HG02840 (cell line): ENCODE data around the gene RAB26.

Experiments
- ATAC-seq: cut with Tn5 transposase; IDR thresholded peaks from one replicate; pipeline ENCODE4 v1.9.1; 2021; ENCODE audit warnings: mild to moderate bottlenecking, moderate library complexity, moderate number of reproducible peaks; ENCODE audit not compliant: unreplicated experiment, low FRiP score

RAB26 gene

DNA sequence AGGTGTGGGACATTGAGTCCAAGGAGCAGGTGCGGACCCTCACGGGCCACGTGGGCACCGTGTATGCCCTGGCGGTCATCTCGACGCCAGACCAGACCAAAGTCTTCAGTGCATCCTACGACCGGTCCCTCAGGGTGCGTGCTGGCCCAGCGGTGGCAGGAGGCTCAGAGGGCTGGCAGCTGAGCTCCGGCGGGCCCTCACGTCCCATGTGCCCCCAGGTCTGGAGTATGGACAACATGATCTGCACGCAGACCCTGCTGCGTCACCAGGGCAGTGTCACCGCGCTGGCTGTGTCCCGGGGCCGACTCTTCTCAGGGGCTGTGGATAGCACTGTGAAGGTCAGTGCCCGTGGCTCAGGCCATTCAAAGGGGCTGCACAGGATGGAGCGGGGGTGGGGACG, 27.6 kb downstream of the RAB26 start:
- ATAC-seq: no peak

DNA sequence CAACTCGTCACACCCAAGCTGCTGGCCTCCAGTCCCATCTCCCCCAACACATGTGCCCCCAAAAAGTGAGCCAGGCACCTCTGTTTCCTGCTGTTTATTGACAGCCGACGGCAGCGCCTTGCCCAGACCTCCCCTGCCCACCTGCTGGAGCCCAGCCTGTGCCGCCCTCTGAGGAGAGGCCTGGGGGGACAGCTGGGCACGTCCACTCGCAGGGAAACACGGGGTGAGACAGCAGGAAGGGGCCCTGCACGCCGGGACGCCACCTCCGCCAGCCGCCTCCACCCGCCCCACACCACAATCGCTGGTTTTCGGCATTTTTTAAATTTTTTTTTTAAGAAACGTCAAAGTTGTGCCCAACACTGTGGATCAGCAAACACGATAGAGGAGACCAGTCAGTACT, 28.7 kb downstream of the RAB26 start:
- ATAC-seq: no peak

DNA sequence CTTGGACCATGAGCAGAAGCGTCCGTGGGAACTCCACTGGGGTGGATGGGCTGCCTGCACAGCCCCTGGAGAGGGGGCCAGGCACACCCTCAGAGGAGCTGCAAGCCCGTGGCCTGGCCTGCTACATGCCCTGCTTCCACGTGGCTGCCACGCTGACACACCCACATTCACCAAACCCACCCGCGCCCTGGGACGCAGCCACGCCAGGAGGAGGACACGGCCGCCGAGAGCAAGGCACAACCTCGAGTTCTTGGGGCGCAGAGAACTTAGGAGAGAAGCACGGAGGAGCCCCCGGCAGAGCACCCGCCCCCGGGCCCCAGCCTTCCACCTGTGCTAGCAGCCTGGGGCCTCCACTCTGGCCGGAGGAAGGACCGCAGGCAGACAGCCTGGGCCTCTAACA, 29.1 kb downstream of the RAB26 start:
- no peak for ATAC-seq

DNA sequence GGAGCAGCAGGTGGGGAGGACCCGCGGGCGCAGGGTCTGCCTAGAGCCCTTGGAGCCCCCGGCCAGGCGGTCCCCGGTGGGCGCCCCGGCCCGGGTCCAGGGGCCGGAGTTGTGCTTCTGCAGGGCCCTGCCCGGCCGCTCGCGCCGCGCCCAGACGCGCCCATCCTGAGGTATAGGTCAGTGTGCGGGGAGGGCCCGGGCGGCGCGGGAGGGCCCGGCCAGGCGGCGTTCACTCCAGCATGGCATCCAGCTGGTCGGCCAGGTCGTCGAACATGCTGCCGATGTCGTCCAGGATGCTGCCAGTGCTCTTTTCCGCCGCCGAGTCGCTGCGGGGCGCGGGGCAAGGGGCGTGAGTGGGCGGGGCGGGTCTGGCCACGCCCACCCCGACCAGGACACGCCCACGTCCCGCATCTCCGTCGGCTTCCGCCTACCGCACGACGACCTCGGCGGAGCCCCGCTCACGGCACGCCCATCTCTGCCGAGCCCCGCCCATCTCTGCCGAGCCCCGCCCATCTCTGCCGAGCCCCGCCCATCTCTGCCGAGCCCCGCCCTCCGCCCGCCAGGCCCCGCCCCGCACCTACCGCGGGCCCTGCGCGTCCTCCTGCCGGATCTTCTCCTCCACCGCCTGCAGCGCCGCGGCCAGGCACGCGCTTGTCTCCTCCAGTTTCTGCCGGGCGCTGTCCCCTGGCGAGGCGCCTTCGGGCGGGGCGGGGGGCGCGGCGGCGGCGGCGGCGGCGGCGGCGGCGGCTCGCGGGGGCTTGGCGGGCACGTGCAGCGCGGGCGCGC, 30.1 kb downstream of the RAB26 start:
- no peak for ATAC-seq

DNA sequence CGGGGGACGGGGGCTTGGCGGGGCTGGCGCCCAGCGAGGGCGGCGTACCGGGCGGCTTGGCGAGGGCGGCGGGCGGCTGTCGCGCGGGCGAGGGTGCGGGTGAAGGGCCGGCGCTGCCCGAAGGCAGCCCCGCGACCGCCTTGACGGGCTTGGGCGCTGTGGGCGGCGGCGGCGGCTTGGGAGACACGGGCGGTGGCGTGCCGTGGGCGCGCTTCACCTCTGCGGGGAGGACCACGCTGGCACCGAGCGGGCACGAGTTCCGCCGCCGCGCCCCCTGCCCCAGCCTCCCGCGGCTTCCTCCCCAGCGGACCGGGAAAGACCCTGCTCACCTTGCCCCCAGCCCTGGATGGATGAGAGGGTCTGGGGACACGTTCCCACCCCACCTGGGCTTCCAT, 30.7 kb downstream of the RAB26 start:
- no peak for ATAC-seq

DNA sequence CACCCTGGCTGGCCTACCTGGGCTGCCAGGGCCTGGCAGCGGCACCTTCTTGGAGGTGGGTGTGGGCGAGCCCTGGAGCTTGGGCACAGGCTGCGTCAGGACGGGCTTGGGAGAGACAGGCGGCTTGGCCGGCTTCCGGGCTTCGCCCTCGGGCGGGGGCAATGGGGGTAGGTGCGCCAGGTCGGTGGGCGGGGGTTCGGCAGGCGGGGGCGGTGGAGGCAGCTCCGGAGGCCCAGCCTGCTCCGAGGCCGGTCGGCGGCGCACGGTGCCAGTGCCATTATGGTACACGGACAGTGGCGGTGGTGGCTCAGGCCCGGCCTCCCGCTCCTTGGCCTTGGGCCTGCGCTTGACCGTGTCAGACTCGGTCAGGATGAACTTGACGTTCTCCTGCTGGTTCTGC, 31.2 kb downstream of the RAB26 start:
- no peak for ATAC-seq

DNA sequence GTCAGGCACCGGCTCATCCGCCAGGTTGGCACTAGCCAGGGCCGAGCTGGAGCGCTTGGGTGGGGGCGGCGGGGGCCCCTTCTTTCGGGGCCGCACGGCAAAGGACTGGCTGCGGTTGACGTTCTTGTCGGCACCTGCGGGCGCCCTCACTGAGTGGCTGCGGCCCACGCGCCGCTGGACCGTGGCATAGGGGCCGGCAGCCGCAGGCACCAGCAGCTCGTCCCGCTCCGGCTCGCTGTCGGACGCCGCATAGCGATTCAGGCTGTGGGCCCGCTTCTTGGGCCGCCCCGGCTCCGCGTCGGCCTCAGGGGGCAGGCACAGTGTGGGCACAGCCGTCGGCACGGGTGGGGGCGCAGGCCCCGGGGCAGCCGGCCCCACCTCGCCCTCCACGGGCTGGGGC, 32.0 kb downstream of the RAB26 start:
- ATAC-seq: no peak

DNA sequence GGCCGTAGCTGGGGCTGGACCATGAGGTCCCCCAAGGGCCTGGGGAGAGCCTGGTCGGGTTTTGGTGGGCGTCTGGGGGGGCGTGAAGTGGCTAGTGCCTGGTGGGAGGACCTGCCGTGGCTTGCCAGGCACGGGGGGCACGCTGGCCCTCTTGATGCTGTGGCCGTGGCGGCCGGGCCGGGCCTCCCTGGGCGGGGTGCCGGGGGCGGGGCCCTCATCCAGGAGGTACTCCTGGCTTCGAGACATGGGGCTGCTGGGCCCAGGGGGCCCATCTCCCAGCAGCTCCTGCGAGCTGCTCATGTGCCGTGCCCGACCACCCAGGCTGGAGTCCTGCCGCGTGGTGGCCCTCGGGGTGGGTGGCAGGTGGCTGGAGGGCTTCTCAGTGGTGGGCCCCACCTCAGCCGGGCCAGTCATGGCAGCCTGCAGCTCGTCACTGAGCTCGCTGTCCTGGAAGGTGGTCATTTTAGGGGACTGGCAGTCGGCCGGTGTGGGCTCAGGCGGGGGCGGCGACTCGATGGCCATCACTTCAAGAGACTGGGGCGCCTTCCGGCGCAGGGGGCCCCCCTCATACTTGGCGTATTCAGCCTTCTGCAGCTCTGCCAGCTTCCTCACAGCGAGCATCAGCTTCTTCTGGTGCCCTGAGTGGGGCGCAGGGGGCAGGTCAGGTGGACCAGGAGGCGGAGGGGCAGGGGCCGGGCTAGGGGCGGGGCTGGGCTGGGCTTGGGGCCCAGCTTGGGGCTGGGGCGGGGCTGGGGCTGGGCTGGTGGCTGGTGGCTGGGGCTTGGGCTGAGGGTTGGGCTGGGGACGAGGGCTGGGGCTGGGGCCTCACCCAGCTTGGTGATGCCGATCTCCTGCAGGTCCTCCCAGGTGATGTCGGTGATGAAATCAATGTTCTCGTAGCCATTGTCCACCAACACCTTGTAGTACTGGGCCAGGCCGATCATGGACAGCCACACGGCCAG, 32.8 kb downstream of the RAB26 start:
- no peak for ATAC-seq

DNA sequence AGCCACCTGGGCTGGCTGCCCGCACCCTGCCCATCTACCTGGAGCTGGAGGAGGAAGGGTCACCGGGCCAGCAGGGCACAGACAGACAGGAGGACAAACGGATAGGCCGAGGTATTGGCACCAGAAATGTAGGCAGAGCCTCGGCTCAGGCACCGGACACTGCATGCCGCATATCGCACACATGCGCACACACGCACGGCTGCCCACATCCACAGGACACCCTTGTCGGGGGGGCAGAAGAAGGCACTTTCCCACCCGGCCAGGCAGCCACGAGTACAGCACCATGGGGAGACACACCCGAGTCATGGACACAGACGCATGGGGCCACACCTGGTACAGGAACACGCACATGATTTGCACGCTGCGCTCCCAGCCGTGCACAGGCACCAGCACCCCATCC, 33.5 kb downstream of the RAB26 start:
- ATAC-seq: no peak

DNA sequence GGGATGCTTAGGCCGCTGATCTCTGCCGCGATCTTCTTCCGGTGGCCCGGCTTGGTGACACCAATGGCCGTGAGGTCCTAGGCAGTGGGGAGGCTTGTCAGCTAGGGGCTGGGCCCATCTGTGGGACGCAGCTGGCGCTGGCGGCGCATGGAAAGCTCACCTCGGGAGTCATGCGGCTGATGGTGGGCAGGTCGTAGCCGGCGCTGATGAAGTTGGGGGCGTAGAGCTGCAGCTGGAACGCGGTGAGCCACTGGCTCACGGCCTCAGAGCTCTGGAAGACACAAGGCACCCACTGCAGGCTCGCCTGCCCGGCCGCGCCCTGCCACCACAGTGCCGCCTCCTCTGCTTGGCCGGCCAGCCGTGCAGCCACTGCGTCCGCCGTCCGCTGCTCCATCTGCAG, 35.2 kb downstream of the RAB26 start:
- no peak for ATAC-seq

DNA sequence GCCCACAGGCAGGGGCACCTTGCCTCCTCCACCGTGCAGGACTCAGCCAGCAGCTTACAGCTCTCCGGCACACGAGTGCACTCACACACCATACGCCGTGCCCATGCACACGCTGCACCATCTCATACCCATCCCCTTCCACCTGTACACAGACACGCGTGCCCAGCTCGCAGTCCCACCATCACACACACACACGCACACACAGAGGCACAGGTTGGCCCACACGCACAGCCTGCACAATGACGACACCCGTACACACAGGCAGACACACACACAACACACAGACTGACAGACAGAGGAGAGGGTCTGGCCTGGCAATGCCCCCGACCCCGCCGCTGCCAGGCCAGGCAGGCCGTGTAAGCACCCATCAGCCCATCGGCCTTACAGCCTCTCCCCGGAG, 35.9 kb downstream of the RAB26 start:
- ATAC-seq: no peak

DNA sequence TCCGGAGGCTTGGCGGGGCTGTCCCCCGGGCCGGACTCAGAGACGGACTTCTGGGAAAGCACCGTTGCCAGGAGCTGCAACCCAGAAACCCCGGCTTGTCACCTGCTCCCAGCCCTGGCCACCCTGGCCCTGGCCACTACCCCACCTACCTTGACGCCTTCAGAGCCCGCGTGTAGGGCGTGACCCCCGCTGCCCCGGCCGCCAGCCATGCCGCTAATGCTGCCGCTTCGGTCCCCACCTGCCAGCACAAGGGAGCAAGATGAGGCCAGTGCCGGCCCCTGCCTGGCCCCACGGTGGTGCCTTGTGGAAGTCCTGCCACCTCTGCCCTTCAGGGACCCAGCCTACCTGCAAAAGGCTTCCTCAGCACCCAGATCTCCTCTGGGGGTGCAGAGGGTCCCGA, 36.5 kb downstream of the RAB26 start:
- no peak for ATAC-seq

DNA sequence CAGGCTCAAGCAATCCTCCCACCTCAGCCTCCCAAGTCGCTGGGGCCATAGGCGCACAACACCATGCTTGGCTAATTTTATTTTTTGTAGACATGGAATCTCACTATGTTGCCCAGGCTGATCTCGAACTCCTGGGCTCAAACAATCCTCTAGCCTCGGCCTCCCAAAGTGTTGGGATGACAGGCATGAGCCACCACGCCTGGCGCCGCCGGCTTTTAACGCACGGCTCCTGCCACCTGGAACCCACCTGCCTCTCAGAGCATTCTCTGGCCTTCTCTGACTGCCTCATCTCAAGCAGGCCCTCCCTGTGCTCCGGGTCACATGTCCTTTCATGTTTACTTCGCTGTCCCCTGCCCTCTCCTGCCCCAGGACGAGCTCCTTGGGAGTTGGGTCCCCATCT, 37.6 kb downstream of the RAB26 start:
- no peak for ATAC-seq

DNA sequence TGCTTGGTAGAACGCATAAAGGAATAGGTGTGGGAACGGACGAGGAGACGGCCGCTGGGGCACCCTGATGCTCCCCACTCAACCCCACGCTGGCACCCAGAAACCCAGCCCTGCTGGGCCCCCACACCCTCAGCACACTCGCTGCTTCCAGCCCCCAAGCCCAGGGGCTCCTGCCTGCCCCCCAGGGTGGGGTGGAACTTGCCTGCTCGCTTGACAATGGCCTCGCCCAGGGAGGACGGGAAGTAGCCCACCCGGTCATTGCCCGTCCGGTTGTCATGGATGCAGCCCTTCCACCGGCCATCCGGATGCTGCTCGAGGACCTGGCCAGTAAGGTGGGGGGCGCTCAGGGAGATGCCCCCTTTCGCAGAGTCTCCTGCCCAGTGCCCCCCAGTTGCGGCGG, 38.1 kb downstream of the RAB26 start:
- ATAC-seq: no peak

DNA sequence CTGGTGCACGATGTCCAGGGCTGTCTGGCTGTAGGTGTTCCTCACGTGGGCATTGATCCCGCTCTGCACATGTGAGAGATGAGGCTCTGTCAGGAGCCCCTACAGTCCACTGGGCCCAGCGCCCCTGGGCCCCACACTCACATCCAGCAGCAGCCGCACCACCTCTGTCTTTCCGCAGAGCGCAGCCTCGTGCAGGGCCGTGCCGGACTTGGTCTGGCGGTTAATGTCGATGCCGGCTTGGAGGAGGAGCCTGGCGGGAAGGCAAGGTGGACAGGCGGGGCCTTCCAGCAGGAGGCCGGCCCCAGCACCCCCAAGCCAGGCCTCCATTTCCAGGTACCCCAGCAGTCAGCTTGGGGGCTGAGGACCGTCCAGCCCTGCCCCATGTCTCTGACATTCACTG, 38.8 kb downstream of the RAB26 start:
- ATAC-seq: no peak

DNA sequence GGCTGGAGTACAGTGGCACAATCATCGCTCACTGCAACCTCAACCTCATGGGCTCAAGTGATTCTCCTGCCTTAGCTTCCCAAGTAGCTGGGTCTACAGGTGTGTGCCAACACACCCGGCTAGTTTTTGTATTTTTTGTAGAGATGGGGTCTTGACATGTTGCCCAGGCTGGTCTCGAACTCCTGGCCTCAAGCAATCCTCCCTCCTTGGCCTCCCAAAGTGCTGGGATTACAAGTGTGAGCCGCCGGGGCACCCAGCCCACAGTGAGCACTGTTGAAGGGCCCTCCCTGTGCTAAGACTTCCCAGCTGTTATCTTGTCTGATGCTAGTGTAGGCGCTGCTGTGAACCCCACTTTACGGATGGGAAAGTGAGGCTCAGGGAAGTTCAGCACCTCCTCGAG, 40.0 kb downstream of the RAB26 start:
- no peak for ATAC-seq

DNA sequence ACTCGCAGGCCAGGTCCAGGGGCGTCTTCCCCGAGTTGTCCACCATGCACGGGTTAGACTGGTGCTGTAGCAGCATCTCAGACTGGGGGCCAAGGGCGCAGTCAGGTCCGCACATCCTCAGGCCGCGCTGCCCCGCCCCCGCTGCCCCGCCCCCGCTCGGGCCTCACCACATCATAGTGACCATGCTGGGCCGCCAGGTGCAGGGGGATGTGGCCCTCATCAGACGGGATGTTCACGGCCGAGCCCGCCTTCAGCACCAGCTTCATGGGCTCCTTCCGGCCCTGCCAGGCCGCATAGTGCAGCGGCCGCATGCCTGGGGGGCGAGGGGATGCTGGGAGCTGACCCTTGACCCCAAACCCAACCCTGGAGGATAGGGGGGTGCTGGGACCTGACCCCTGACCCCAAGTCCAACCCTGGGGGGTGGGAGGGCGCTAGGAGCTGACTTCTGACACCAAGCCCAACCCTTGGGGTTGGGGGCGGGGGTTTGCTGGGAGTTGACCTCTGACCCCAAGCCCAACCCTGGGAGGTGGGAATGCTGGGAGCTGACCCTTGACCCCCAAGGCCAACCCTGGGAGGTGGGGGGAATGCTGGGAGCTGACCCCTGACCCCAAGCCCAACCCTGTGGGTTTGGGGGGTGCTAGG, 40.9 kb downstream of the RAB26 start:
- ATAC-seq: no peak

DNA sequence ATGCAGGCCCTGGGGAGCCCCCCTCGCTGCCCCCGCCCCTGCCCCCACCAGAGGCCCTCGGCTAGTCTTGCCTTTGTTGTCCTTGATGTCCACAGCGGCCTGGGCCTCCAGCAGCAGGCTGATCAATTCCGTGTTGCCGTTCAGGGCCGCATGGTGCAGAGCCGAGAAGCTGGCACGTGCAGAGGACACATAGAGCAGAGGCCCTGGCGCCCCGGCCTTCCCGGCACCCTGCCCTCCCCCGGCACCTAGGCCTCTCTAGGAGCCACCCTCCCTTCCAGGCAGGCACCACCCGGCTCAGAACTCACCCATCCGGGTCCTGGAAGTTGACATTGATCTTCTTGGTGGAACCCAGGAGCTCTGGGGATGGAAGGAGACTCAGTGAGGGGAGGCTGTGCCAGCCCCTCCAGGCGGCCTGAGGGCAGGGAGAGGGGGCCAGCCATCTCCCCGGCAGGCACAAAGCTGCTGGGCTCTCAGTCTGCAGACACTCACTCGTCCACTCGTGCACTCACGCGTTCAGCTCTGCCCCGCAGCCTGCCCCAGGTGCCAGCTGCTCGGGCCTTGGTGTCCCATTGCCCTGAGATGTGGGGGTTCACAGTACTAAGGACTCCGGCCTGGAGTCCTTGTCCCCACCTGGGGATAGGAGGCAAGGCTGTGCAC, 41.7 kb downstream of the RAB26 start:
- ATAC-seq: no peak

DNA sequence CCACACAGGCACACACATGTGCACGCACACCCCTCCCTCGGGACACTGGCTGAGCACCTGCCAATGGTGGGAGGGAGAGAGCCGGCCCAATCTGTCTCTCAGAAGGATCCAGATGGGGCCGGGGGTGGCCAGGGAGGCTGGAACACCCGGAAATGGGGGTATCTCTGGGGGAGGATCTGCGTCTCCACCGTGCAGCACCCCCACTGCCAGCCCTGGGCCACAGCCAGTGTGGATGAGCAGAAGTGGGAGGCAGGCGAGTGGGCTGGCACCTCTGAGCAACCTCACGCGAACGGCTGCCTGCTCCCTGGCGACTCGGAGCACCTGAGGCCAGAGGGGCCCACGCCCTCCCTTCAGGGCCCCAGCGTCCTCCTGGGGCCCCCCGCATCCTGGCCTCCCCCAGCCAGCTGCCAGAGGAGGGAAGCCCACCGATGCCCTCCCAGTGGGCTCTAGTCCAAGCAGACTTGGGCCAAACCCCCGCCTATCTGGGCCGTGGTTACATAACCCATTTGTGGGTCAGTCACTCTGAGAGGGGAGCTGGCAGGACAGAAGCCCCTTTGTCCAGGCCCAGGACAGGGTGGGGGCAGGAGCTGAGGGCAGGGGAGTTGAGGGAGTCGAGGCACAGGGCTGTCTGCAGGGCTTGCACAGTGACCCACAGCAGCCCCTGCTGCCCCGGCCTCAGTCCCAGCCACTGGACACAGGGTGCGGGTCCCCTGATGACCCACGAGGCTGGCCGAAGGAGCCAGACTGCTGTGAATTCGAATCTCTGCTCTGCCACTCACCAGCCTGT, 42.4 kb downstream of the RAB26 start:
- no peak for ATAC-seq

DNA sequence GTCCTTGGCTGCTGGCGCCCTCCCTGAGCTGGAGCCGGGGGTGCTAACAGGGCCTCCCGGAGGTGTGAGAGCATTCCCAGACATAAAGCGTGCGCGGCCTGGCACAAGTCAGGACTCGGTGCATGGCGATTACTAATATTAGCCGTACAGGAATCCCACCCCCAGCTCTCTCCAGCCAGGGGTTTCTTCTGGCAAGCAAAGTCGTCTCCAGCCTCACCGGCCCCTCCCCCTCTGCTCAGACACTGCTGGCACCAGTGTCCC, 43.0 kb downstream of the RAB26 start:
- no peak for ATAC-seq
